Measurements from ENCODE around the gene EPB41. TPM values are rescaled to one million over a fixed set of nuclear protein-coding genes. Genes with fewer than 3 reads are reported as not detected.
"Not testable (repeated sequence)": the region's sequence is repeated elsewhere in the genome, so short reads cannot be mapped to it uniquely, and the experiment has no call there.

Gene EPB41
- total and polyA plus RNA-seq, 2 of the 4 experiments (the other 2 are of a cell fraction): 4.6 to 10.0 TPM

DNA sequence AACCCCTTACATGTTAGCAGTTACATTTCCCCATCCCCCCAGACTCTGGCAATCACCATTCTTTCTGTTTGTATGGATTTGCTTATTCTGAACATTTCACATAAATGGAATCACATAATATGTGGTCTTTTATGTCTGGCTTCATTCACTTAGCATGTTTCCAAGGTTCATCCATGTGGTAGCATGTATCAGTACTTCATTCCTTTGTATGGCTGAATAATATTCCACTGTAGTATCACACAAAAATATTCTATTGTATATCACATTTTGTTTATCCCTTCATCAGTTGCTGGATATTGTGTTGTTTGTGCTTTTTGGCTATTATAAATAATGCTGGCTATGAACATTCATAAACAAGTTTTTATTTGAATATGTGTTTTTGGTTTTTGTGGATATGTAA is 22.2 kb downstream of the EPB41 start:
- no peak overlapping the region for H3K14ac ChIP-seq (replicated peaks; ENCODE audit: low read depth, low read length)
- no peaks in the 10 kb centered on the region for H3K9me3 ChIP-seq (ENCODE audit: control insufficient read depth, insufficient read depth, low read length)
- POLR2A ChIA-PET (ENCODE audit: unreplicated experiment): interaction anchor here (0.6 kb wide), 1 partner anchor 38 kb away, joined by 3 read pairs; no protein-coding TSS in a partner anchor
- intact Hi-C loops (cut with micrococcal nuclease) (no loop called here), dilution Hi-C loops (cut with HindIII; ENCODE audit: low sequenced_read_pairs, unreplicated experiment) (no loop called here), in situ Hi-C loops (cut with MboI; ENCODE audit: low sequenced_read_pairs) (no loop called here)
- H3K27me3 ChIP-seq (ENCODE audit: control insufficient read depth, insufficient read depth, low read length): no peaks in the 10 kb centered on the region
- no peak overlapping the region for H3K4me2 ChIP-seq (ENCODE audit: low read depth, low read length)
- no peak overlapping the region for H3K4me3 ChIP-seq (ENCODE audit: insufficient read depth, low read depth, low read length)
- H4K20me1 ChIP-seq (ENCODE audit: insufficient read depth, low read length): no peaks in the 10 kb centered on the region
- no peaks in the 10 kb centered on the region for H3K4me1 ChIP-seq (ENCODE audit: control insufficient read depth, insufficient read depth, low read length)
- no peak overlapping the region for H3K56ac ChIP-seq (ENCODE audit: extremely low read depth, insufficient read depth, low read length)
- no peak overlapping the region for H2AK9ac ChIP-seq (replicated peaks; ENCODE audit: low read depth, low read length, poor library complexity)
- no peak overlapping the region for H2BK5ac ChIP-seq (ENCODE audit: low read depth, low read length, poor library complexity, severe bottlenecking)
- no peak overlapping the region for H4K8ac ChIP-seq (ENCODE audit: low read depth in 2 of 2, low read length in 2 of 2)
- H2BK120ac ChIP-seq (ENCODE audit: low read depth, low read length): no peak overlapping the region
- TF ChIP-seq RFX5 (IDR thresholded peaks at IDR 0.05; ENCODE audit: low read depth, low read length): no peak
- TF ChIP-seq, protein P1, sequence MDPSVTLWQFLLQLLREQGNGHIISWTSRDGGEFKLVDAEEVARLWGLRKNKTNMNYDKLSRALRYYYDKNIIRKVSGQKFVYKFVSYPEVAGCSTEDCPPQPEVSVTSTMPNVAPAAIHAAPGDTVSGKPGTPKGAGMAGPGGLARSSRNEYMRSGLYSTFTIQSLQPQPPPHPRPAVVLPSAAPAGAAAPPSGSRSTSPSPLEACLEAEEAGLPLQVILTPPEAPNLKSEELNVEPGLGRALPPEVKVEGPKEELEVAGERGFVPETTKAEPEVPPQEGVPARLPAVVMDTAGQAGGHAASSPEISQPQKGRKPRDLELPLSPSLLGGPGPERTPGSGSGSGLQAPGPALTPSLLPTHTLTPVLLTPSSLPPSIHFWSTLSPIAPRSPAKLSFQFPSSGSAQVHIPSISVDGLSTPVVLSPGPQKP (IDR thresholded peaks at IDR 0.05; ENCODE audit: borderline replicate concordance, low read depth, low read length): no peak
- no peak for TF ChIP-seq CEBPB (IDR thresholded peaks at IDR 0.05; ENCODE audit: low read depth, low read length)
- no peak for TF ChIP-seq MXI1 (IDR thresholded peaks at IDR 0.05; ENCODE audit: borderline replicate concordance, low read depth, low read length)
- no peak for TF ChIP-seq RAD21 (IDR thresholded peaks at IDR 0.05; ENCODE audit: low read length)
- BruUV-seq (replicated peaks): no TSS peak
- H3K79me1 ChIP-seq (ENCODE audit: low read depth in 1 of 2, low read length in 2 of 2): no peaks in the 10 kb centered on the region
- H3K27ac ChIP-seq (ENCODE audit: insufficient read depth, low read length): no peak overlapping the region
- H3K9ac ChIP-seq (ENCODE audit: low read depth, low read length): no peak overlapping the region
- H2AFZ ChIP-seq (replicated peaks; ENCODE audit: low read length, poor library complexity): no peak overlapping the region
- H3K23ac ChIP-seq (ENCODE audit: low read depth, low read length): no peak overlapping the region
- DNase-seq (no peak), ATAC-seq (ENCODE audit: low read depth) (no peak)
- H3K18ac ChIP-seq (ENCODE audit: low read depth, low read length): no peak overlapping the region
- no peak overlapping the region for H2AK5ac ChIP-seq (ENCODE audit: low read depth, low read length)
- no peak overlapping the region for H4K5ac ChIP-seq (ENCODE audit: low read depth, low read length)
- no peak overlapping the region for H3K4ac ChIP-seq (ENCODE audit: low read depth, low read length)
- no peak overlapping the region for H4K91ac ChIP-seq (ENCODE audit: insufficient read depth, low read depth, low read length)
- H3K9me1 ChIP-seq (ENCODE audit: insufficient read depth, low read length): no peaks in the 10 kb centered on the region; the same call in 1 of the 2 replicates
- no peak overlapping the region for H2BK15ac ChIP-seq (ENCODE audit: low read depth, low read length)
- CTCF ChIA-PET: no interaction called here
- no peaks in the 10 kb centered on the region for H3K36me3 ChIP-seq (ENCODE audit: control insufficient read depth, insufficient read depth, low read length)
- no peak overlapping the region for H2BK20ac ChIP-seq (ENCODE audit: low read depth, low read length)

DNA sequence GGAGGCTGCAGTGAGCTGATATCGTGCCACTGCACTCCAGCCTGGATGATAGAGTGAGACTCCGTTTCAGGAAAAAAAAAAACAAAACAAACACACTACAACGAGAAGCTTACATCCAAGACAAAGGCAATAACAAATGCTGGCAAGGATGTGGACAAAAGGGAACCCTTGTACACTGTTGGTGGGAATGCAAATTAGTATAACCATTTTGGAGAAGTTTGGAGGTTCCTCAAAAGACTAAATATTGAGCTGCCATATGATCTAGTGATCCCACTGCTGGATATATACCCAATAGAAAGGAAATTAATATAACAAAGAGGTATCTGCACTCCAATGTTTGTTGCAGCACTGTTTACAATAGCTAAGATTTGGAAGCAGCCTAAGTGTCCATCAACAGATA is 29.2 kb downstream of the EPB41 start:
- no CpG with 5 or more reads among the region's 3 CpGs for WGBS, 2 experiments (ENCODE audit: extremely low coverage in 2 of 2, insufficient read length in 1 of 2)
- CTCF ChIA-PET; H2AFZ ChIP-seq (replicated peaks; ENCODE audit: low read length, poor library complexity); POLR2A ChIA-PET (ENCODE audit: unreplicated experiment); H3K4me3 ChIP-seq (ENCODE audit: insufficient read depth, low read depth, low read length); H3K9me3 ChIP-seq (ENCODE audit: control insufficient read depth, insufficient read depth, low read length); H2BK5ac ChIP-seq (ENCODE audit: low read depth, low read length, poor library complexity, severe bottlenecking); H3K4me1 ChIP-seq (ENCODE audit: control insufficient read depth, insufficient read depth, low read length); H3K23ac ChIP-seq (ENCODE audit: low read depth, low read length); in situ Hi-C loops (cut with MboI; ENCODE audit: low sequenced_read_pairs); H4K5ac ChIP-seq (ENCODE audit: low read depth, low read length); H3K36me3 ChIP-seq (ENCODE audit: control insufficient read depth, insufficient read depth, low read length); H2BK20ac ChIP-seq (ENCODE audit: low read depth, low read length); DNase-seq; H2BK15ac ChIP-seq (ENCODE audit: low read depth, low read length); H3K4ac ChIP-seq (ENCODE audit: low read depth, low read length); H2AK9ac ChIP-seq (replicated peaks; ENCODE audit: low read depth, low read length, poor library complexity); H3K4me2 ChIP-seq (ENCODE audit: low read depth, low read length); H3K79me1 ChIP-seq (ENCODE audit: low read depth in 1 of 2, low read length in 2 of 2); H4K8ac ChIP-seq (ENCODE audit: low read depth in 2 of 2, low read length in 2 of 2); ATAC-seq (ENCODE audit: low read depth); H2AK5ac ChIP-seq (ENCODE audit: low read depth, low read length); H4K91ac ChIP-seq (ENCODE audit: insufficient read depth, low read depth, low read length); H3K9ac ChIP-seq (ENCODE audit: low read depth, low read length); dilution Hi-C loops (cut with HindIII; ENCODE audit: low sequenced_read_pairs, unreplicated experiment); H3K18ac ChIP-seq (ENCODE audit: low read depth, low read length); H3K56ac ChIP-seq (ENCODE audit: extremely low read depth, insufficient read depth, low read length); H4K20me1 ChIP-seq (ENCODE audit: insufficient read depth, low read length); H3K27ac ChIP-seq (ENCODE audit: insufficient read depth, low read length); BruUV-seq (replicated peaks); H3K27me3 ChIP-seq (ENCODE audit: control insufficient read depth, insufficient read depth, low read length); intact Hi-C loops (cut with micrococcal nuclease); H2BK120ac ChIP-seq (ENCODE audit: low read depth, low read length); H3K14ac ChIP-seq (replicated peaks; ENCODE audit: low read depth, low read length); H3K9me1 ChIP-seq (ENCODE audit: insufficient read depth, low read length): not testable (repeated sequence)

Measured in IMR-90 (cell line).